ENCODE results near the gene CSRP1.
"Not testable (repeated sequence)": the region's sequence is repeated elsewhere in the genome, so short reads cannot be mapped to it uniquely, and the experiment has no call there.

CSRP1 gene

DNA sequence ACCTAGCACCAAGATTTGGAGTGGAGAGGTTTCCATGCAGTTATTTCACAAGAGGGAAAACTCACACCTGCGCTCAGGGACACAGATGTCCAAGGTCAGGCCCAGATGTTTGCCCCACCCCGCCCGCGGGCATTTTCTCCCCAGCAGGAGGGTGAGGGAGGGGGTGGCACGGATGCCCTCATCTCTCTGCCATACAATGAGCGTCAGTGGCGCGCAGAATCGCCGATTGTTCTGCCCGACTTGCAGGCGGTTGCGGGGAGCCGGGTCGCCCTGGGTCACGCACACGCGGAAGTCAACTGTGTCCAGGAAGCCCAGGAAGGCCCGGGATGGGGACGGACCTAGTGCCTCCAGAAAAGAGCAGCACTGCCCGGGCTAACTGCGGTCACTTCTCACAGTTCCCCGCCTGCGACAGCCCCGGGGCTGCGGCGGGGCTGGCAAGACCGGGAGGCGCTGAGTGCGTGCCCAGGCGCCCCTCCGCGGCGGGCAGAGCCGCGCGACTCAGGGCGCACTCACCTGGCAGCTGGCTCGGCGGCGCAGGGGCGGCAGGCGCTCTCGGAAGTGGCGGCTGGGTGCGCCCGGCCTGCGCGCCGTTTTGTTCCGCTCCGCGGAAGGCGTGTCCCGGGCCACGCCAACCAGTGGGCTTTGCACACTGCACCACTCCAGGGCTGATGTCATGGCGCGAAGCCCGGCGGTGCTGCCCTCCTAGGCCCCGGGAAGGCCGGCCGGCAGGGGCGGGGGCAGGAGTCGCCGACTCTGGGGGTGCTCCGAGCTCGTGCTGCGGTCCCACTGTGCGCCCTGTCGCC, at the start of gene CSRP1:
Gene CSRP1, minus strand, starts transcription at position 567 of the 803 bp plus-strand sequence. CDS start 10,820 bp downstream, outside the sequence.
- Histone ChIP-seq H3K4me1 (ENCODE audit: control insufficient read depth, insufficient read depth, low read length) (peaks cover 53% of the 10 kb centered on the region), H3K4me3 (ENCODE audit: low read length in 2 of 2) (peak within 1 kb of the TSS; percentile 82 to 95), H3K27ac (ENCODE audit: low read length) (peak within 1 kb of the TSS; percentile 100), H3K36me3 (ENCODE audit: control insufficient read depth in 2 of 2, insufficient read depth in 2 of 2, low read length in 2 of 2) (peaks cover 6 to 20% of the 10 kb centered on the region in 2 donors), H3K9ac (ENCODE audit: low read length in 2 of 2) (peak within 1 kb of the TSS; percentile 98 to 100), H3K27me3 (ENCODE audit: control insufficient read depth in 1 of 2, insufficient read depth in 2 of 2, low read length in 2 of 2) (no peaks in the 10 kb centered on the region), H3K9me3 (ENCODE audit: control insufficient read depth in 2 of 2, low read length in 2 of 2) (no peaks in the 10 kb centered on the region)

DNA sequence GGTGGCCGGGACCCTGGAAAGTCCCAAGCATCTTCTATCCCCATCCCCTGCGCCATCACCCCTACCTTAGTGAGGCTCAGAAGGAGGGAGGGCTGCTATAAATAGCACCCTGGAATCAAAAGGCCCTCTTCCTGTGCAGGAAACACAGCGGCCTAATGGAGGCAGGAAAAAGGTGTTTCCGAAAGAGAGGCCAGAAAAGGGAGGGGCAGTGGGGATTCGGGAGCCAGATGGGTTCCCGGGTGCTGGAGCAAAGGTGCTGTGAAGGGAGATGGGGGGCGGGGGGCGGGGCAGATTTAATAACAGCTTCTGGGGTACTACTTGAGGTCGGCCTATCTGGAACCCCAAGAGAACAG, 48.6 kb upstream of the CSRP1 start:
- no peaks in the 10 kb centered on the region for H3K9me3 ChIP-seq (ENCODE audit: control insufficient read depth in 2 of 2, low read length in 2 of 2)
- no peak overlapping the region for H3K9ac ChIP-seq (ENCODE audit: low read length in 2 of 2)
- H3K4me1 ChIP-seq (ENCODE audit: control insufficient read depth, insufficient read depth, low read length): peaks cover 18% of the 10 kb centered on the region
- no peak overlapping the region for H3K4me3 ChIP-seq (ENCODE audit: low read length in 2 of 2)
- no peaks in the 10 kb centered on the region for H3K36me3 ChIP-seq (ENCODE audit: control insufficient read depth in 2 of 2, insufficient read depth in 2 of 2, low read length in 2 of 2)
- H3K27me3 ChIP-seq (ENCODE audit: control insufficient read depth in 1 of 2, insufficient read depth in 2 of 2, low read length in 2 of 2): no peaks in the 10 kb centered on the region
- no peak overlapping the region for H3K27ac ChIP-seq (ENCODE audit: low read length)

DNA sequence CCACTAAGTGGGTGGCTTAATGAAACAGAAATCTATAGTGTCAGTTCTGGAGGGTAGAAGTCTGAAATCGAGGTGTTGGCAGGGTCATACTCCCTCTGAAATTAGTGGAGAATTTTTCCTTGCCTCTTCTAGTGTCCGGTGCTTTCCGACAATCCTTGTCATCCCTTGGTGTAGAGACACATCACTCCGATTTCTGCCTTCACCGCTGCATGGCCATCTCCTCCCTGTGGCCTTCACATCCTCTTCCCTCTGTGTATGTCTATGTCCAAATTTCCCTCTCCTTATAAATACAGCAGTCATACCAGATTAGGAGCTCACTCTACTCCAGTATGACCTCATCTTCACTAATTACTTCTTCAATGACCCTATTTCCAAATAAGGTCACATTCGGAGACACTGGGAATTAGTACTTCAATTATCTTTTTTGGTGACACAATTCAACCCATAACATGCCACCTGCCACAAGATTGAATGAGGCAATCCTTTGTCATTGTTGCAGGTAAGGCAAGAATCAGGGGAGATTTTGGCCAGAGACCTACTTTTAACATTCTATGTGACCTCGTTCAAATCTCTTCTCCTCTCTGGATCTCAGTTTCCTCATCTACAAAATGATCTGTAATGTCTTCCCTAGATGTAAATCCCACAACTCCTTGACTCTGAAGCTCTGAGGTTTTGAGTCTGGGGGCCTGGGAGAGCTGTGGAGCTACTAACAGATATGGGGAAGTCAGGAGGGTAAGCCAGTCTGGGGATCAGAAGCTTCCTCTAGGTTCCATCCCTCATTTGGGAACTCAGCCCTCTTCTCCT, 48.1 kb upstream of the CSRP1 start:
- Histone ChIP-seq H3K9me3 (ENCODE audit: control insufficient read depth in 2 of 2, low read length in 2 of 2) (no peaks in the 10 kb centered on the region), H3K36me3 (ENCODE audit: control insufficient read depth in 2 of 2, insufficient read depth in 2 of 2, low read length in 2 of 2) (no peaks in the 10 kb centered on the region), H3K4me1 (ENCODE audit: control insufficient read depth, insufficient read depth, low read length) (peaks cover 17% of the 10 kb centered on the region), H3K9ac (ENCODE audit: low read length in 2 of 2) (no peak overlapping the region), H3K27me3 (ENCODE audit: control insufficient read depth in 1 of 2, insufficient read depth in 2 of 2, low read length in 2 of 2) (no peaks in the 10 kb centered on the region), H3K27ac (ENCODE audit: low read length) (no peak overlapping the region), H3K4me3 (ENCODE audit: low read length in 2 of 2) (no peak overlapping the region)

DNA sequence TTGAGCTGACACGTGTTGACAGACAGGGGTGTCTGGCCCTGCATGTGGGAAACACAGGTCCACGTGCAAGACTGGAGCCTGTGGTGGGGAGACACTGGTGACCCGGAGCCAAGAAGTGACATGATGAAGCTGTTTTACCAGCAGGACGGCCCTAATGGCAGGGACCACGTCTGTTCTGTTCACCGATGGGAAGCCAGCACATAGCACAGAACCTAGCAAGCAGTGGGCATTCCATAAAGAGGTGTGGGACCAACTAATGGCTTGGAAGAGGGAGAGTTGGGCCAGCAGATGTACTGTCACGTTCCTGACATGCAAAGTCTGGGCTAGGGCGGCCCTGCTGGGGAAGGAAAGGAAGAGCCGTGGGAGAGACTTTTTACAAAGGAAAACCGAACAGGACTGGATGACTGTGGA, 47.3 kb upstream of the CSRP1 start:
- no peaks in the 10 kb centered on the region for H3K27me3 ChIP-seq (ENCODE audit: control insufficient read depth in 1 of 2, insufficient read depth in 2 of 2, low read length in 2 of 2)
- H3K4me1 ChIP-seq (ENCODE audit: control insufficient read depth, insufficient read depth, low read length): peaks cover 9% of the 10 kb centered on the region
- no peak overlapping the region for H3K9ac ChIP-seq (ENCODE audit: low read length in 2 of 2)
- H3K27ac ChIP-seq (ENCODE audit: low read length): no peak overlapping the region
- no peaks in the 10 kb centered on the region for H3K9me3 ChIP-seq (ENCODE audit: control insufficient read depth in 2 of 2, low read length in 2 of 2)
- no peaks in the 10 kb centered on the region for H3K36me3 ChIP-seq (ENCODE audit: control insufficient read depth in 2 of 2, insufficient read depth in 2 of 2, low read length in 2 of 2)
- H3K4me3 ChIP-seq (ENCODE audit: low read length in 2 of 2): no peak overlapping the region

DNA sequence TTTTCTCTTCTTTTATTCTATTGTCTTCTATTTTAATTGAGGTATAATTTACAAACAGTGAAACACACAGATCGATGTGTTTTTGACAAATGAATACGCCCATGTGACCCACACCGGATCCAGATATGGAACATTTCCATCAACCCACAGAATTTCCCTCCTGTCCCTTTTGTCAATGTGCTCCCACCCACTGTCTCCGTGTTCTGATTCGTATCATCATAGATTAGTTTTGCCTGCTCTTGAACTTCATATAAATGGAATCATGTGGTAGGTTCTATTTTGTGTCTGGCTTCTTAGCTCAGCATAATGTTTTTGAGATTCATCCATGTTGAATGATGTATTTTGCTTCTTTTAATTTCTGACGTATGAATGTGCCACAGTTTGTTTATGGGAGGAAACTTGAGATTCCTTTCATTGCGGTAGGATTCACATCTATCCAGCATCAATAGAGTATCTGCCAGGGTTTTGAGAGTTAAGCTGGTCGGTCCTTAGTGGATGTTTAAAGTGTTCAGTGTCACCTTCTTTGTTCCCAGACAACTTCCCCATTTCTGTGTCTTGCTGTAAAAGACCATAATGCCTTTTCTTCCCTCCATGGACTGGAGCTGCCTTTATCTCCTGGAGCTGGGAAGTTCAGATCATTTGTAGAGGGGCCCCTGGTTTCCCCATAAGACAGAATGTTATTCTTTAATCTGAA, 46.7 kb upstream of the CSRP1 start:
- Histone ChIP-seq H3K4me1 (ENCODE audit: control insufficient read depth, insufficient read depth, low read length) (peaks cover 9% of the 10 kb centered on the region), H3K27me3 (ENCODE audit: control insufficient read depth in 1 of 2, insufficient read depth in 2 of 2, low read length in 2 of 2) (no peaks in the 10 kb centered on the region), H3K9ac (ENCODE audit: low read length in 2 of 2) (no peak overlapping the region), H3K4me3 (ENCODE audit: low read length in 2 of 2) (no peak overlapping the region), H3K36me3 (ENCODE audit: control insufficient read depth in 2 of 2, insufficient read depth in 2 of 2, low read length in 2 of 2) (no peaks in the 10 kb centered on the region), H3K9me3 (ENCODE audit: control insufficient read depth in 2 of 2, low read length in 2 of 2) (no peaks in the 10 kb centered on the region), H3K27ac (ENCODE audit: low read length) (no peak overlapping the region)

DNA sequence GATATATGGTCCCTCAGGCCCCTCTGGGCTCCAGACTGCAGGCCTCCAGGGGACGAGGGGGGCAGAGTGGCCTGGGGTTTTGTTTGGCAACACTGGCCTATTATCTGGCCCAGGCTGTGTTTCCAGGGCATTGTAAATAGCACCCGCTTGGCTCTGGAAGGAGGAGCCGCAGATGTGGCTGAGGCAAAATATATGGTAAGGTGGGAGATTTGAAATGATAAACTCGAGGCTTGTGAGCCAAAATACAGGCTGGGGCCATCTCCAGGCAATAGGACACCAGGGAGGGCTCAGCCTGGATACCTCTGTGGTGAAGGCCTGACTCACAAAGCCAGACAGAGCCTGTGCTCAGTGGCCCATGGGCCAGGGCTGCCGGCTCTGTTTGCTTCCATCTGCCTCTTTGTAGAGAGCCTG, 46.0 kb upstream of the CSRP1 start:
- H3K27me3 ChIP-seq (ENCODE audit: control insufficient read depth in 1 of 2, insufficient read depth in 2 of 2, low read length in 2 of 2): no peaks in the 10 kb centered on the region

DNA sequence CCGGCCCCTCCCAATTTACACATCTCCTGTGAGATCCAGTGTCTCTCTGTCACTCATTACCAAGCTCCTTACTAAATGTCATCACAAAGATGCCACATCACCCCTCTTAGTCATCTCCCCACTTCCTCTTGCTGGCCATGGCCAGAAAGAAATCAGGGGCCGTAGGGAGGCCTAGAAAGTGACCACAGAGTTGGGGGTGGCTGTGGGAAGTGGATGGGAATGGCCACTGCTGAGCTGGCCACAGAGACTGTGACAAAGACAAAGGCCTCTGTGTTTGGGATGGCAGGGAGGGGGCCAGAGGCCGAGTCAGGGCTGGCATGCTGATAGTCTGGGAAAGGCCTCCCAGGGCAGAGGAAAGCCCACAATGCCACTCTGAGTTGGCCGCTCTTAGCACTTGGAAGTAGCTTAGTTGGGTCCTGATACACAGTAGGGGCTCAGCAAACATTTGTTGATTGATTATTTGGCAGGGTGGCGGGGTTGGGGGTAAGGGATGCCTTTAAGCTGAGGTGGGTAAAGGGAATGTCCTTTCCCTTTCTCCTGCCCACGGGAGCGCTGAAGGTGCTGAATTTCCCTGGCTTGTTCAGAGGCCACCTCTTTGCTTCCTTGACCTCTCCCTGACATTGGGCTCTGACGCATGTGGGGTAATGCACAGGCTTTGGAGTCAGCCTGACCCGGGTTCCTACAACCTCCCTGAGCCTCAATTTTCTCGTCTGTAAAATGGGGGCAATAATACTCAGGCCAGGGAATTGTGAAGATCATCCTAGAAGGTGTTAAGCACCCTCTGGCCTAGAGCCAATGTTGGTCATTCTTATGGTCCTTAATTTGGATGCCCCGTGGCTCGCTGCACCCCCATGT, 45.2 kb upstream of the CSRP1 start:
- Histone ChIP-seq H3K9me3 (ENCODE audit: control insufficient read depth in 2 of 2, low read length in 2 of 2) (no peaks in the 10 kb centered on the region), H3K27ac (ENCODE audit: low read length) (no peak overlapping the region), H3K36me3 (ENCODE audit: control insufficient read depth in 2 of 2, insufficient read depth in 2 of 2, low read length in 2 of 2) (no peaks in the 10 kb centered on the region), H3K9ac (ENCODE audit: low read length in 2 of 2) (no peak overlapping the region), H3K4me1 (ENCODE audit: control insufficient read depth, insufficient read depth, low read length) (peaks cover 9% of the 10 kb centered on the region), H3K27me3 (ENCODE audit: control insufficient read depth in 1 of 2, insufficient read depth in 2 of 2, low read length in 2 of 2) (no peaks in the 10 kb centered on the region), H3K4me3 (ENCODE audit: low read length in 2 of 2) (no peak overlapping the region)

More for the DNA sequence above, 46.0 kb upstream of the CSRP1 start:
- Histone ChIP-seq H3K27ac (ENCODE audit: low read length) (no peak overlapping the region), H3K36me3 (ENCODE audit: control insufficient read depth in 2 of 2, insufficient read depth in 2 of 2, low read length in 2 of 2) (no peaks in the 10 kb centered on the region), H3K4me3 (ENCODE audit: low read length in 2 of 2) (no peak overlapping the region), H3K9me3 (ENCODE audit: control insufficient read depth in 2 of 2, low read length in 2 of 2) (no peaks in the 10 kb centered on the region), H3K9ac (ENCODE audit: low read length in 2 of 2) (peak overlapping the region in 1 of 2 donors; percentile 5), H3K4me1 (ENCODE audit: control insufficient read depth, insufficient read depth, low read length) (peaks cover 9% of the 10 kb centered on the region)

DNA sequence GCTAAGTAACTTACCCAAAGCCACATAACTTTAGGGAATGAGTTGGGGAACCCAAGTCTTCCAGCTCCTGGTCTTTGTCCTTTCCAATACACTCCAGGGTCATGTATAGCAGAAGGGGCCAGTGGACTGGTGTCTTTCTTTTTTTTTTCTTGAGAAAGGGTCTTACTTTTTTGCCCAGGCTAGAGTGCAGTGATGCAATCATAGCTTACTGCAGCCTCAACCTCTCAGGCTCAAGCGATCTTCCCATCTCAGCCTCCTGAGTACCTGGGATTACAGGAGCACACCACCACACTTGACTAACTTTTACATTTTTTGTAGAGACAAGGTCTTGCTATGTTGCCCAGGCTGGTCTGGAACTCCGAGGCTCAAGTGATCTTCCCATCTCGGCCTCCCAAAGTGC, 44.2 kb upstream of the CSRP1 start:
- Histone ChIP-seq H3K36me3 (ENCODE audit: control insufficient read depth in 2 of 2, insufficient read depth in 2 of 2, low read length in 2 of 2) (no peaks in the 10 kb centered on the region), H3K27ac (ENCODE audit: low read length) (no peak overlapping the region), H3K27me3 (ENCODE audit: control insufficient read depth in 1 of 2, insufficient read depth in 2 of 2, low read length in 2 of 2) (no peaks in the 10 kb centered on the region), H3K4me3 (ENCODE audit: low read length in 2 of 2) (no peak overlapping the region), H3K4me1 (ENCODE audit: control insufficient read depth, insufficient read depth, low read length) (peaks cover 9% of the 10 kb centered on the region), H3K9ac (ENCODE audit: low read length in 2 of 2) (no peak overlapping the region), H3K9me3 (ENCODE audit: control insufficient read depth in 2 of 2, low read length in 2 of 2) (no peaks in the 10 kb centered on the region)

DNA sequence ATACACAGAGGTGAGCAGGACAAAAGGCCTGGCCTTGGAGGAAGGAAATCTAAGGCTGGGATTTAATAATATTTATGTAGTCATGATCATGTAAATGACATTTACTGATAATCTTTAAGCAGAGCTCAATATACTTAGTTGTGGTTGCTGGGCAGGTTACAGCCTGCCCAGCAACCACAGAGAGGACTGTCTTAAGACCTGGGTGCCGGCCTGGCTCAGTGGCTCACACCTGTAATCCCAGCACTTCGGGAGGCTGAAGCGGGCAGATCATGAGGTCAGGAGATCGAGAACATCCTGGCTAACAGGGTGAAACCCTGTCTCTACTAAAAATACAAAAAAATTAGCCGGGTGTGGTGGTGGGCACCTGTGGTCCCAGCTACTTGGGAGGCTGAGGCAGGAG, 42.6 kb upstream of the CSRP1 start:
- not testable (repeated sequence) for H3K4me3 ChIP-seq (ENCODE audit: low read length in 2 of 2); H3K4me1 ChIP-seq (ENCODE audit: control insufficient read depth, insufficient read depth, low read length); H3K9ac ChIP-seq (ENCODE audit: low read length in 2 of 2); H3K9me3 ChIP-seq (ENCODE audit: control insufficient read depth in 2 of 2, low read length in 2 of 2); H3K36me3 ChIP-seq (ENCODE audit: control insufficient read depth in 2 of 2, insufficient read depth in 2 of 2, low read length in 2 of 2); H3K27me3 ChIP-seq (ENCODE audit: control insufficient read depth in 1 of 2, insufficient read depth in 2 of 2, low read length in 2 of 2); H3K27ac ChIP-seq (ENCODE audit: low read length)

DNA sequence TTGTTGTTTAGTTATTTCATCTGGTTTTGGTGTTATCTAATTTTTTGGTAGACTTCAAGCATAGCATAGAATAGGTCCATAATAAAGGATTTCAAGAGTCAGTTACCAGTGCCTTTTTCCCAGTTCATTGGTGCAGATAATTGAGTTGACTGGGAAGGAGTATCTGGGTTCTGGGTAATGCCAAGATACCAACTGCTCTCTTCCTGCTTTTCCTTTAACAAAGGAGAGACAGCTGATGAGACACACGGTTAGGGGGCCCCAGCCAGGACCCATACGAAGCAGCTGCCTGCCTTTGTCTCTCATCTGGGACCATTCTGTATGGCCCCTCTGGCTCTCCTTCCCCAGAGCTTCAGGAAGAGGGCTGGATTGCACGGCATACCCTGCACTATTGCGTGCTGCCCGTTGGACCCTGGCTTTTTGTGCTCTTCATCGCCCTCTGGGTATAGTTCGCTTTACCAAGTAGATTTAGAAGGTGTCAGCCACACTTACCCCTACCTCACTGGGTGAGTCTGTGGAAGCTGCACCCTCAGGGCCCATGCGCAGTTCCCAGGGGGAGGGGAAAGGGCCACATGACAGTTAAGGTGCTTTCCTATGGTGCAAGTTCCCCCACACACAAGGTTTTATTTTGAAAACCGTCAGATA, 39.0 kb upstream of the CSRP1 start:
- H3K9me3 ChIP-seq (ENCODE audit: control insufficient read depth in 2 of 2, low read length in 2 of 2): no peaks in the 10 kb centered on the region
- H3K4me1 ChIP-seq (ENCODE audit: control insufficient read depth, insufficient read depth, low read length): no peaks in the 10 kb centered on the region
- no peak overlapping the region for H3K4me3 ChIP-seq (ENCODE audit: low read length in 2 of 2)
- H3K27ac ChIP-seq (ENCODE audit: low read length): no peak overlapping the region
- no peaks in the 10 kb centered on the region for H3K36me3 ChIP-seq (ENCODE audit: control insufficient read depth in 2 of 2, insufficient read depth in 2 of 2, low read length in 2 of 2)
- no peaks in the 10 kb centered on the region for H3K27me3 ChIP-seq (ENCODE audit: control insufficient read depth in 1 of 2, insufficient read depth in 2 of 2, low read length in 2 of 2)
- H3K9ac ChIP-seq (ENCODE audit: low read length in 2 of 2): no peak overlapping the region

All from stomach smooth muscle (tissue), 2 donors.